Epithelial cell of esophagus (primary cell): ENCODE results near the gene SNX30.

Source experiments
- DNase-seq: peaks from one replicate; pipeline ENCODE4 v3.0.0; 2010; ENCODE audit warnings: low read depth
- H3K4me3 ChIP-seq: 2 replicates; pipeline ENCODE4 v1.5.1; 2011; ENCODE audit warnings: mild to moderate bottlenecking, low read length, control low read depth
- CTCF ChIP-seq: IDR thresholded peaks from 2 replicates; pipeline ENCODE4 v1.5.1; 2011; ENCODE audit warnings: low read depth, mild to moderate bottlenecking, low read length, control low read depth, inconsistent platforms; ENCODE audit not compliant: insufficient read depth; ENCODE audit errors: missing control alignments

SNX30 gene

GRCh38 chr9:112757940-112758339 is 7.4 kb downstream of the SNX30 start:
- DNase-seq, result no peak
- no peak overlapping the region for H3K4me3 ChIP-seq
- no peak for TF ChIP-seq CTCF

- DNase-seq, result no peak
- H3K4me3 ChIP-seq, result no peak overlapping the region
- no peak for TF ChIP-seq CTCF
Measured at GRCh38 chr9:112760821-112761220, 10.3 kb downstream of the SNX30 start.

GRCh38 chr9:112761912-112762655 is 11.5 kb downstream of the SNX30 start:
- no peak for TF ChIP-seq CTCF
- no peak overlapping the region for H3K4me3 ChIP-seq
- peak; percentile 15 for DNase-seq

GRCh38 chr9:112762726-112763518 is 12.4 kb downstream of the SNX30 start:
- TF ChIP-seq CTCF, result no peak
- H3K4me3 ChIP-seq, result no peak overlapping the region
- no peak for DNase-seq

GRCh38 chr9:112764344-112764743 is 13.8 kb downstream of the SNX30 start:
- H3K4me3 ChIP-seq, result no peak overlapping the region
- no peak for TF ChIP-seq CTCF
- peak; percentile 16 for DNase-seq

GRCh38 chr9:112764837-112765236 is 14.3 kb downstream of the SNX30 start:
- no peak overlapping the region for H3K4me3 ChIP-seq
- TF ChIP-seq CTCF, result no peak
- no peak for DNase-seq

GRCh38 chr9:112765281-112765680 is 14.7 kb downstream of the SNX30 start:
- no peak overlapping the region for H3K4me3 ChIP-seq
- no peak for TF ChIP-seq CTCF

More at GRCh38 chr9:112765281-112765680, 14.7 kb downstream of the SNX30 start:
- no peak for DNase-seq
